Endothelial cell (in vitro differentiated cells): ENCODE measurements around the gene UBXN10. TPM values are rescaled to one million over a fixed set of nuclear protein-coding genes. Genes with fewer than 3 reads are reported as not detected.

ENCODE experiments used
- DNase-seq: peaks from one replicate; pipeline ENCODE4 v3.0.0; 2021; ENCODE audit warnings: low spot score
- H3K27ac Mint-ChIP-seq: one replicate; pipeline ENCODE4 v1.8.0; 2021; ENCODE audit warnings: mixed read lengths, inconsistent platforms; ENCODE audit not compliant: unreplicated experiment
- H3K27me3 Mint-ChIP-seq: one replicate; pipeline ENCODE4 v1.8.0; 2021; ENCODE audit warnings: mild to moderate bottlenecking, moderate library complexity, mixed read lengths, inconsistent platforms; ENCODE audit not compliant: unreplicated experiment
- H3K36me3 Mint-ChIP-seq: one replicate; pipeline ENCODE4 v1.8.0; 2021; ENCODE audit warnings: mild to moderate bottlenecking, low read depth, mixed read lengths, inconsistent platforms; ENCODE audit not compliant: unreplicated experiment
- H3K4me1 Mint-ChIP-seq: one replicate; pipeline ENCODE4 v1.8.0; 2021; ENCODE audit warnings: mild to moderate bottlenecking, mixed read lengths, inconsistent platforms; ENCODE audit not compliant: unreplicated experiment
- H3K4me3 Mint-ChIP-seq: one replicate; pipeline ENCODE4 v1.8.0; 2021; ENCODE audit warnings: mild to moderate bottlenecking, mixed read lengths, inconsistent platforms; ENCODE audit not compliant: unreplicated experiment
- H3K9me3 Mint-ChIP-seq: one replicate; pipeline ENCODE4 v1.8.0; 2021; ENCODE audit warnings: mixed read lengths, inconsistent platforms; ENCODE audit not compliant: unreplicated experiment
- total RNA-seq: library from RNA; stranded (reverse); fragmentation: NEBNext Ultra II Directional; extraction: Animal tissue kit (Norgen Biotek cat#: 25700); gene quantifications from one replicate; pipeline ENCODE4 v1.2.1, GENCODE V29; 2021; ENCODE audit not compliant: unreplicated experiment
- TF ChIP-seq, protein P1 (sequence below): fragments of 200-600 bp; sonication (generic); IDR thresholded peaks from one replicate; pipeline ENCODE4 v1.5.0; 2021; ENCODE audit warnings: antibody characterized with exemption; ENCODE audit not compliant: unreplicated experiment

The UBXN10 gene
- total RNA-seq, 1 donor from 2014 or later = 0.13 TPM

GRCh38 chr1:20148571-20149500 is 37.1 kb upstream of the UBXN10 start:
- TF ChIP-seq, protein P1, sequence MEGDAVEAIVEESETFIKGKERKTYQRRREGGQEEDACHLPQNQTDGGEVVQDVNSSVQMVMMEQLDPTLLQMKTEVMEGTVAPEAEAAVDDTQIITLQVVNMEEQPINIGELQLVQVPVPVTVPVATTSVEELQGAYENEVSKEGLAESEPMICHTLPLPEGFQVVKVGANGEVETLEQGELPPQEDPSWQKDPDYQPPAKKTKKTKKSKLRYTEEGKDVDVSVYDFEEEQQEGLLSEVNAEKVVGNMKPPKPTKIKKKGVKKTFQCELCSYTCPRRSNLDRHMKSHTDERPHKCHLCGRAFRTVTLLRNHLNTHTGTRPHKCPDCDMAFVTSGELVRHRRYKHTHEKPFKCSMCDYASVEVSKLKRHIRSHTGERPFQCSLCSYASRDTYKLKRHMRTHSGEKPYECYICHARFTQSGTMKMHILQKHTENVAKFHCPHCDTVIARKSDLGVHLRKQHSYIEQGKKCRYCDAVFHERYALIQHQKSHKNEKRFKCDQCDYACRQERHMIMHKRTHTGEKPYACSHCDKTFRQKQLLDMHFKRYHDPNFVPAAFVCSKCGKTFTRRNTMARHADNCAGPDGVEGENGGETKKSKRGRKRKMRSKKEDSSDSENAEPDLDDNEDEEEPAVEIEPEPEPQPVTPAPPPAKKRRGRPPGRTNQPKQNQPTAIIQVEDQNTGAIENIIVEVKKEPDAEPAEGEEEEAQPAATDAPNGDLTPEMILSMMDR = no peak
- no peaks in the 10 kb centered on the region for H3K9me3 Mint-ChIP-seq
- no peak overlapping the region for H3K4me3 Mint-ChIP-seq
- peaks cover 4% of the 10 kb centered on the region for H3K4me1 Mint-ChIP-seq
- no peak for DNase-seq
- H3K27ac Mint-ChIP-seq = no peak overlapping the region
- H3K27me3 Mint-ChIP-seq = peaks cover 2% of the 10 kb centered on the region
- no peaks in the 10 kb centered on the region for H3K36me3 Mint-ChIP-seq

GRCh38 chr1:20149601-20150325 is 36.1 kb upstream of the UBXN10 start:
- no peaks in the 10 kb centered on the region for H3K36me3 Mint-ChIP-seq
- no peak overlapping the region for H3K27ac Mint-ChIP-seq
- H3K4me1 Mint-ChIP-seq = peaks cover 4% of the 10 kb centered on the region
- DNase-seq = no peak
- TF ChIP-seq, protein P1 = no peak
- H3K4me3 Mint-ChIP-seq = no peak overlapping the region
- no peaks in the 10 kb centered on the region for H3K9me3 Mint-ChIP-seq
- H3K27me3 Mint-ChIP-seq = peaks cover 2% of the 10 kb centered on the region

DNA sequence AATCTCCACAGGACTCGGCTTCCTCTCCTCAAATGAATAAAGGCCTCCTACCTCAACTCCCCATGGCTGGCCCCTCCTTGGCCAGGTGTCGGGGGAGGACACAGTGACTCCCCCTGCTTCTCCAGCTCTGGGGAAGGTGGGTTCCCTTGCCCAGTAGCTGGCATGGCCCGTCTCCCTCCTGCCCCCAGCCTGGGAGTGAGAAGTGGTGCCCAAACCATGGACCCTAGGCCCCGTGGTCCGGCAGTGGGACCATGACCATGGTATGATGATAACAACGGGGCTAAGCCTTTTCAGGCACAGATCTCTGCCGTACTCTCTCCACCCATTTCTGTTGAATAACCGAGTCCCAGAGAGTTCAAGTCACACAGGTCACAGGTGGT is 35.6 kb upstream of the UBXN10 start:
- H3K36me3 Mint-ChIP-seq = no peaks in the 10 kb centered on the region
- no peak overlapping the region for H3K4me3 Mint-ChIP-seq
- H3K27ac Mint-ChIP-seq = no peak overlapping the region
- peaks cover 4% of the 10 kb centered on the region for H3K4me1 Mint-ChIP-seq
- H3K9me3 Mint-ChIP-seq = no peaks in the 10 kb centered on the region
- TF ChIP-seq, protein P1 = no peak
- H3K27me3 Mint-ChIP-seq = peaks cover 2% of the 10 kb centered on the region
- no peak for DNase-seq

DNA sequence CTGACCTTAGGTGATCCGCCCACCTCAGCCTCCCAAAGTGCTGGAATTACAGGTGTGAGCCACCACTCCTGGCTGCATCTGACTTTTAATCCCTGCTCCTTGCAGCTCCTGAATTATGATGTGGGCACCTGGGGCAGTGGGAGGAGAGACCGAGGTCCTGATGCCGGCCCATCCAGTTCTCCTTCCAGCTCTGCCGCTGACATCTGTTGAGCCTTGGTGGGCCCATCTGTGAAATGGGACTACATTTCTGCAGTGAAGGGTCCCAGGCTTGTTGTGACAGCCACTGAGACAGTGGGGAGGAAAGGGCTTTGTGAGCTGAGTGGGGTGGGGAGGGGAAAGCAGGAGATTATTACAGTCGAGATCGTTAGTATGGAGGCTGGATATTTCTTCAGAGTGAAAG is 34.9 kb upstream of the UBXN10 start:
- Mint-ChIP-seq H3K4me1 (peaks cover 6% of the 10 kb centered on the region), H3K9me3 (no peaks in the 10 kb centered on the region), H3K27ac (no peak overlapping the region), H3K4me3 (no peak overlapping the region), H3K36me3 (no peaks in the 10 kb centered on the region), H3K27me3 (peaks cover 2% of the 10 kb centered on the region)
- no peak for DNase-seq
- TF ChIP-seq, protein P1 = no peak
